ENCODE measurements around the gene KIF13A.

- TF ChIP-seq POLR2A (IDR thresholded peaks at IDR 0.05) (no peak), CTCF (IDR thresholded peaks at IDR 0.05) (no peak)
Observed at GRCh38 chr6:17899491-17899890, 87.9 kb downstream of the KIF13A start.
